GM19193 (cell line): ENCODE results near the gene GET3.
A peak's percentile ranks its signal among the peaks of the same experiment; 100 is the strongest.

Experiments
- POLR2A ChIP-seq: IDR thresholded peaks from 4 replicates; pipeline ENCODE4 v1.6.1; 2011; ENCODE audit not compliant: insufficient read depth, insufficient read length; ENCODE audit errors: extremely low read depth

The GET3 gene

GRCh38 chr19:12789904-12790619, 52.8 kb downstream of the GET3 start:
- TF ChIP-seq POLR2A: peak; percentile 55

GRCh38 chr19:12790628-12791344, 53.5 kb downstream of the GET3 start:
- TF ChIP-seq POLR2A: no peak

- peak; percentile 100 for TF ChIP-seq POLR2A
Observed at GRCh38 chr19:12791345-12792050, 54.2 kb downstream of the GET3 start, which contains the start of gene JUNB. JUNB (plus strand) TSS chr19:12791486; CDS start chr19:12791772, 286 bp downstream.

- peak; percentile 60 for TF ChIP-seq POLR2A
Observed at GRCh38 chr19:12792051-12792852, 55.0 kb downstream of the GET3 start.

GRCh38 chr19:12792853-12793289, 55.6 kb downstream of the GET3 start:
- TF ChIP-seq POLR2A: no peak

GRCh38 chr19:12793290-12794195, 56.2 kb downstream of the GET3 start:
- TF ChIP-seq POLR2A: peak; percentile 84

GRCh38 chr19:12794196-12794941, 57.1 kb downstream of the GET3 start:
- no peak for TF ChIP-seq POLR2A

- no peak for TF ChIP-seq POLR2A
Observed at GRCh38 chr19:12794971-12795381, 57.7 kb downstream of the GET3 start.

- no peak for TF ChIP-seq POLR2A
Observed at GRCh38 chr19:12796146-12797071, 59.1 kb downstream of the GET3 start.

- no peak for TF ChIP-seq POLR2A
Observed at GRCh38 chr19:12797141-12797587, 59.9 kb downstream of the GET3 start.
